HL-60 (cell line): Measurements from ENCODE around the gene FTH1.

Experiments used
- DNase-seq, 2 experiments: peaks; one replicate each; pipeline ENCODE4 v3.0.0-alpha.2; 2010 to 2020; ENCODE audit warnings: low read depth in 1 of 2, low spot score in 1 of 2
- H3K27ac ChIP-seq: fragments of 250-450 bp; sonication (Bioruptor Pico); replicated peaks from 2 replicates; pipeline ENCODE4 v1.5.1; 2020; ENCODE audit warnings: mild to moderate bottlenecking, moderate library complexity
- H3K27me3 ChIP-seq: fragments of 250-450 bp; sonication (Bioruptor Pico); 2 replicates; pipeline ENCODE4 v1.5.1; 2021; ENCODE audit warnings: mild to moderate bottlenecking, moderate library complexity; ENCODE audit not compliant: insufficient read depth, poor library complexity, severe bottlenecking
- H3K4me3 ChIP-seq: replicated peaks from 2 replicates; pipeline ENCODE4 v1.5.1; 2011; ENCODE audit warnings: mild to moderate bottlenecking, control low read depth, low read length; ENCODE audit not compliant: insufficient read depth
- GABPA ChIP-seq: IDR thresholded peaks from 2 replicates; pipeline ENCODE4 v1.6.1; 2012; ENCODE audit warnings: low read depth
- POLR2AphosphoS5 ChIP-seq: IDR thresholded peaks from 2 replicates; pipeline ENCODE4 v1.6.1; 2012; ENCODE audit warnings: low read depth
- SPI1 ChIP-seq: IDR thresholded peaks from 2 replicates; pipeline ENCODE4 v1.6.1; 2012; ENCODE audit warnings: low read depth, mild to moderate bottlenecking, borderline replicate concordance
- TF ChIP-seq, protein P1 (sequence below): IDR thresholded peaks from 2 replicates; pipeline ENCODE4 v1.6.1; 2012; ENCODE audit warnings: low read depth; ENCODE audit not compliant: insufficient replicate concordance
- TF ChIP-seq, protein P2 (sequence below): IDR thresholded peaks from one replicate; pipeline ENCODE4 v1.5.1; 2011; ENCODE audit warnings: low read length, control low read depth, inconsistent platforms; ENCODE audit not compliant: insufficient read depth

Gene FTH1

DNA sequence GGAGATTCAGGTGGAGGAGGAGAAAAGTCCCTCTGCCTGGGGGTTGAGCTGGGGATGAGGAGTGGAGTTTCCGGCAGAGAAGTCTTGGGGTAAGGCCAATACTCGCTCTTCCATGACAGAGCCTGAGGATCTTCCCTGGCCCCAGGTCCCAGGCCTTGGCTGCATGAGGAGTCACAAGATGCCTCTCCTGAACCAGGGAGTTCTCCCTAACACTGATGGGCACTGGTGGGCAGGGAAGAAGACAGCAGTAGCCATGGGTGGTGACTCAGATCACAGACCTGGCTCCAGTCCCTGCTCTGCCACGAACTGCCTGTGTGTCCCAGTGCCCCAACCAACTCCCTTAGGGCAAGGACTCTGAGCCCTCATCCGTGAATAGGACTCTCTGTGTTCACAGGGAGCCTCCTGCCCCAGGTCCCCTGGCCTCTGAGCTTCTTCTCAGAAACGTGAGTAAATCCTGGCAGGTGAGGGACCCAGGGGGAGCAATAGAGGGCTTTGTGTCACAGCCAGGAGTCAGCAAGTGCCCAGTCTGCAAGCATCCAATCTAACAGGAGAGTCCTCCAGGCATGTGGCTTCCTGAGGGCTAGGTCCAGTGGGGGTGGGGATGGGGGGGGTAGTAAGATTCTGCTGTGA is 45.5 kb upstream of the FTH1 start:
- H3K4me3 ChIP-seq, result no peak overlapping the region
- DNase-seq, result no peak
- TF ChIP-seq, protein P1, sequence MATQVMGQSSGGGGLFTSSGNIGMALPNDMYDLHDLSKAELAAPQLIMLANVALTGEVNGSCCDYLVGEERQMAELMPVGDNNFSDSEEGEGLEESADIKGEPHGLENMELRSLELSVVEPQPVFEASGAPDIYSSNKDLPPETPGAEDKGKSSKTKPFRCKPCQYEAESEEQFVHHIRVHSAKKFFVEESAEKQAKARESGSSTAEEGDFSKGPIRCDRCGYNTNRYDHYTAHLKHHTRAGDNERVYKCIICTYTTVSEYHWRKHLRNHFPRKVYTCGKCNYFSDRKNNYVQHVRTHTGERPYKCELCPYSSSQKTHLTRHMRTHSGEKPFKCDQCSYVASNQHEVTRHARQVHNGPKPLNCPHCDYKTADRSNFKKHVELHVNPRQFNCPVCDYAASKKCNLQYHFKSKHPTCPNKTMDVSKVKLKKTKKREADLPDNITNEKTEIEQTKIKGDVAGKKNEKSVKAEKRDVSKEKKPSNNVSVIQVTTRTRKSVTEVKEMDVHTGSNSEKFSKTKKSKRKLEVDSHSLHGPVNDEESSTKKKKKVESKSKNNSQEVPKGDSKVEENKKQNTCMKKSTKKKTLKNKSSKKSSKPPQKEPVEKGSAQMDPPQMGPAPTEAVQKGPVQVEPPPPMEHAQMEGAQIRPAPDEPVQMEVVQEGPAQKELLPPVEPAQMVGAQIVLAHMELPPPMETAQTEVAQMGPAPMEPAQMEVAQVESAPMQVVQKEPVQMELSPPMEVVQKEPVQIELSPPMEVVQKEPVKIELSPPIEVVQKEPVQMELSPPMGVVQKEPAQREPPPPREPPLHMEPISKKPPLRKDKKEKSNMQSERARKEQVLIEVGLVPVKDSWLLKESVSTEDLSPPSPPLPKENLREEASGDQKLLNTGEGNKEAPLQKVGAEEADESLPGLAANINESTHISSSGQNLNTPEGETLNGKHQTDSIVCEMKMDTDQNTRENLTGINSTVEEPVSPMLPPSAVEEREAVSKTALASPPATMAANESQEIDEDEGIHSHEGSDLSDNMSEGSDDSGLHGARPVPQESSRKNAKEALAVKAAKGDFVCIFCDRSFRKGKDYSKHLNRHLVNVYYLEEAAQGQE, result no peak
- TF ChIP-seq, protein P2, sequence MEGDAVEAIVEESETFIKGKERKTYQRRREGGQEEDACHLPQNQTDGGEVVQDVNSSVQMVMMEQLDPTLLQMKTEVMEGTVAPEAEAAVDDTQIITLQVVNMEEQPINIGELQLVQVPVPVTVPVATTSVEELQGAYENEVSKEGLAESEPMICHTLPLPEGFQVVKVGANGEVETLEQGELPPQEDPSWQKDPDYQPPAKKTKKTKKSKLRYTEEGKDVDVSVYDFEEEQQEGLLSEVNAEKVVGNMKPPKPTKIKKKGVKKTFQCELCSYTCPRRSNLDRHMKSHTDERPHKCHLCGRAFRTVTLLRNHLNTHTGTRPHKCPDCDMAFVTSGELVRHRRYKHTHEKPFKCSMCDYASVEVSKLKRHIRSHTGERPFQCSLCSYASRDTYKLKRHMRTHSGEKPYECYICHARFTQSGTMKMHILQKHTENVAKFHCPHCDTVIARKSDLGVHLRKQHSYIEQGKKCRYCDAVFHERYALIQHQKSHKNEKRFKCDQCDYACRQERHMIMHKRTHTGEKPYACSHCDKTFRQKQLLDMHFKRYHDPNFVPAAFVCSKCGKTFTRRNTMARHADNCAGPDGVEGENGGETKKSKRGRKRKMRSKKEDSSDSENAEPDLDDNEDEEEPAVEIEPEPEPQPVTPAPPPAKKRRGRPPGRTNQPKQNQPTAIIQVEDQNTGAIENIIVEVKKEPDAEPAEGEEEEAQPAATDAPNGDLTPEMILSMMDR, result no peak
- TF ChIP-seq POLR2AphosphoS5 (no peak), SPI1 (no peak), GABPA (no peak)
- H3K27ac ChIP-seq, result no peak overlapping the region
- H3K27me3 ChIP-seq, result no peaks in the 10 kb centered on the region

DNA sequence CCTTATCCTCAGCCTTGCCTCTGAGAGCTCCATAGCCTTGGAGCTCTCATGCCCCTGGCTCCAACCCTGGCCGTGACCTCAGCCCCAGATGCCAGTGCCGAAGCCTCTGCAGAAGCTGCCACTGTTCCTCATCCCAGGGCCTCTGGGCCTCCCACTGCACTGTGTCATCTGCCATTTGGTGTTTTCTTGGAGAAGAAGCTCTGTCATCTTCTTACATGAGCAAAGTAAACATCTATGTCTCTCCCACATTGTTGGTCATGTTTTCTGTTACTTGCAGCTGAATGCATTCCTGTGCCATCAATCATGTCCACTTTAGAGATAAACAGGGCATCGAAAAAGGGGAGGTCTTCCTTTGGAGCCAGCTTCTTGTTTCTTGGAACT is 45.0 kb upstream of the FTH1 start:
- TF ChIP-seq, protein P1, result no peak
- TF ChIP-seq, protein P2, result no peak
- no peak for TF ChIP-seq GABPA
- no peak for TF ChIP-seq POLR2AphosphoS5
- no peak for TF ChIP-seq SPI1
- H3K4me3 ChIP-seq, result no peak overlapping the region
- no peak for DNase-seq
- H3K27me3 ChIP-seq, result no peaks in the 10 kb centered on the region
- H3K27ac ChIP-seq, result no peak overlapping the region

DNA sequence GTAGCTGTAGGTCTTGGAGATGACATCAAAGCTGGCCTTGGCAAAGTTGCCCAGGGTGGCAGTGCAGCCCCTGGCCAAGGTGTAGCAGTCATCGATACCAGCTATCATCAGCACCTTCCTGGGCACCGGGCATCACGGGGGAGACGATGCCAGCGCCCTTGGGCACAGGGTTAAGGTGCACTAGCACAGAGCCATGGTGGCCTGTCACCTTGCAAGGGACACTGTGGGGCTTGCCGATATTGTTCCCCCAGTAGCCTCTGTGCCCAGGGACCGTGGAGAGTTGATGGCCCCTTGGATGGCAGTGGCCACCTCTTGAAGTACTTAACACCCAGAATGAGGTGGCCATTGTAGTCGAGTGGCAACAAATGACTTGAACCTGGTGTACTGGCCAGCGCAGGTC is 44.4 kb upstream of the FTH1 start:
- TF ChIP-seq SPI1 (no peak), POLR2AphosphoS5 (no peak), GABPA (no peak)
- TF ChIP-seq, protein P1, result no peak
- TF ChIP-seq, protein P2, result no peak

More for the DNA sequence above, 44.4 kb upstream of the FTH1 start:
- no peak overlapping the region for H3K4me3 ChIP-seq
- no peak for DNase-seq
- H3K27me3 ChIP-seq, result no peaks in the 10 kb centered on the region
- no peak overlapping the region for H3K27ac ChIP-seq
